Measurements from ENCODE around the gene CACNB4.

CACNB4 gene

DNA sequence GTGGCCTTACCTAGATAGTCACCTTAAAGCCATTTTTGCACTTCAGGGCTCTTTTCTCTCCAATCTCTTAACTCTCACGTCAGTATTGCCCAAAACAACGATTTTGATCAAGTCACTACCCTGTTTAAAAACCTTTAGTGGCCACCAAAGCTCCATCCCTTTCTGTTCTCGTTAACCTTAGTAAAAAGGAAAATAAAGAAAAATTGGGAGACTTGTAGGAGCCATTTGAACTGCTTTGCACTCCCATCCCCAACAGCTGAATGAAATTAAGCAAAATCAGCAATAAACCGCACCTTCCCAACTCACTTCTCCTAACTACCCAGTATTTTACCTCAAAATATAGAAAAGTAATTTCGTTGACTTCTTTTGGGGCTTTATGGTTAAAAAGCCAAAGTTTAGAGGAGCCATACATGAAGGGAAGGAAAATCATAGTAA is 269.9 kb downstream of the CACNB4 start:
- in situ Hi-C loops (cut with MboI; ENCODE audit: low pct_unique_long_range_greater_than_20kb, low sequenced_read_pairs, unreplicated experiment) = no loop called here
- TF ChIP-seq, protein P1, sequence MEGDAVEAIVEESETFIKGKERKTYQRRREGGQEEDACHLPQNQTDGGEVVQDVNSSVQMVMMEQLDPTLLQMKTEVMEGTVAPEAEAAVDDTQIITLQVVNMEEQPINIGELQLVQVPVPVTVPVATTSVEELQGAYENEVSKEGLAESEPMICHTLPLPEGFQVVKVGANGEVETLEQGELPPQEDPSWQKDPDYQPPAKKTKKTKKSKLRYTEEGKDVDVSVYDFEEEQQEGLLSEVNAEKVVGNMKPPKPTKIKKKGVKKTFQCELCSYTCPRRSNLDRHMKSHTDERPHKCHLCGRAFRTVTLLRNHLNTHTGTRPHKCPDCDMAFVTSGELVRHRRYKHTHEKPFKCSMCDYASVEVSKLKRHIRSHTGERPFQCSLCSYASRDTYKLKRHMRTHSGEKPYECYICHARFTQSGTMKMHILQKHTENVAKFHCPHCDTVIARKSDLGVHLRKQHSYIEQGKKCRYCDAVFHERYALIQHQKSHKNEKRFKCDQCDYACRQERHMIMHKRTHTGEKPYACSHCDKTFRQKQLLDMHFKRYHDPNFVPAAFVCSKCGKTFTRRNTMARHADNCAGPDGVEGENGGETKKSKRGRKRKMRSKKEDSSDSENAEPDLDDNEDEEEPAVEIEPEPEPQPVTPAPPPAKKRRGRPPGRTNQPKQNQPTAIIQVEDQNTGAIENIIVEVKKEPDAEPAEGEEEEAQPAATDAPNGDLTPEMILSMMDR (IDR thresholded peaks at IDR 0.05; ENCODE audit: extremely low read depth, insufficient read depth, missing control alignments) = no peak
- DNase-seq (ENCODE audit: low spot score) = no peak

DNA sequence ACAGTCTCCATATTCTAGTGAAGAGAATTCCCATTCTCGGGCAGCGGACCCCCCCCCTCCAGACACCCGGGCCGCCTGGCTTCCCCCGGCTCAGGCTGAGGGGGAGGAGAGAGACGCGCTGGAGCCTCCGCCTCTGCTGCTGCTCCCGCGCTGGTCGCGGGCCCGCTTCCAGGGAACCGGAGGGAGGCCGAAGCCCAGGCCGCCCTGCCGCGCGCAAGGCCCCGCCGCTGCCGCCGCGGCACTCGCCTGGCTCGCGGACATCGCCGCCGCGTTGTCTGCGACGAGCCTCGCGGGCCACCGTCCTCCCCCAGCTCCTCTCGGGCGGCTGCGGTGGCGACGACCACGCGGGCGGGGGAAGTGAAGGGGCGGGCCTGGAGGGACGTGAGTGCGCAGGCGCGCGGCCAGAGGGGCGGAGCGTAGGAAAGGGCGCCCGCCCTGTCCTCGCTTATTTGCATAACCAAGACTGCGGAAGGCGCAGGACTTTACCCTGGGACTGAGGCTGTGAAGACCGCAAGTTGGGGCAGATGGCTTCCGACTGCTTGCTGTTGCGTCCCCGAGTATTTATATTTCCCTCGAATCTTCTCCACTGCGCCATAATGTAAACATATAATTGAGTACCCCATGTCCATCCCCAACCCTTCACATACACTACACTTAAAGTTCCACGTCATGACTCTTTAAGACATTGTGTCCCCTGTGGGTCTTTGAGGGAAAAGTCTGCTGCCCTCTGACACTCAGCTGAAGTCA is 270.5 kb downstream of the CACNB4 start, which contains the start of gene ARL5A:
Gene ARL5A (minus strand): TSS at position 279 of the 747 bp plus-strand sequence. CDS start 245 bp downstream, at position 34.
- in situ Hi-C loops (cut with MboI; ENCODE audit: low pct_unique_long_range_greater_than_20kb, low sequenced_read_pairs, unreplicated experiment) = no loop called here
- DNase-seq (ENCODE audit: low spot score) = peak; percentile 97
- TF ChIP-seq, protein P1 (IDR thresholded peaks at IDR 0.05; ENCODE audit: extremely low read depth, insufficient read depth, missing control alignments) = no peak

DNA sequence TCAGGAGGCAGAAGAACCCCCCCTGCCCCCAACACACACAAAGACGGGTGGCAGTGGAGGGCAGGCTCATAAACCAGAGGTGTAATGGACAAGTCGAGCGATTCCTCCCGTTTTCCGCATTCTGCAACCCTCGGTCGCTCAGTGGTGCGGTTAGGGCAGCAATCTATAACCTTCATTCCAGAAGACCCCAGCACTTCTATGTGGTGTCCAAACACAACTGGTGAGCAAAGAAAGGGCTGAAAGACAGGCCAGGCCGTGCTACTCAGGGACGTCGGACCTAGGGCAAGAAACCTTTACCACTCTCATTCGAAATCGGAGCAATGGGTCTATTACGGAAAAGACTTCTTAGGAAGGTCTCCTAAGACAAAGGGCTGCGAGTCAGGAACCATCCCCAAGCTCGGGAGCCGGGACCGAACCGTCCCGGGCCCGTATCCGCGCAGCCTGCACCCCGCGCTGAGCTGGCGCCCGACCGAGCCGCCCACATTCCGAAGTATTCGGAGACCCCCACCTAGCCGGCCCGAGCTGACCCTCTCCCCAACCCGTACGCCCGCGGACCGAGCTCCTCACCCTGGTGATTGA is 271.2 kb downstream of the CACNB4 start:
- TF ChIP-seq, protein P1 (IDR thresholded peaks at IDR 0.05; ENCODE audit: extremely low read depth, insufficient read depth, missing control alignments) = no peak
- in situ Hi-C loops (cut with MboI; ENCODE audit: low pct_unique_long_range_greater_than_20kb, low sequenced_read_pairs, unreplicated experiment) = no loop called here
- peak; percentile 36 for DNase-seq (ENCODE audit: low spot score)

DNA sequence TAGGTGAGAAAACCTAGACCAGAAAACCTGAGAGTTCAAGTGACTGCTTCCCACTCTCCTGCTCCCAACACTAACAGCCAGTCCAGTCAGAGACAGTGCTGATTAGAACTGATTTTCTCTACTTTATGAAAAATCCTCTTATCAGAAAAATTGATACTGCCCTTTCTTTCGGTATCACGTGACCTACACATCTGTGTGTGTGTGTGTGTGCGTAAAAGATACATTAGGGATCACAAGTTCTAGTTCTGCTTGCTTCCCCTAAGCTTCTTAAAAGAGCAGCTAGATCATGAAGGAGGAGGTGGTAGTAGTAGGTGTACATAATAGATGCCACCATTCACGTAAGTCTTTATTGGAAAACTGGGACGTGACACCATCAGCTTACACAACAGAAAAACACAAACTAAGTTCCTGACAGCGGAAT is 272.1 kb downstream of the CACNB4 start:
- TF ChIP-seq, protein P1 (IDR thresholded peaks at IDR 0.05; ENCODE audit: extremely low read depth, insufficient read depth, missing control alignments) = no peak
- in situ Hi-C loops (cut with MboI; ENCODE audit: low pct_unique_long_range_greater_than_20kb, low sequenced_read_pairs, unreplicated experiment) = no loop called here
- no peak for DNase-seq (ENCODE audit: low spot score)

DNA sequence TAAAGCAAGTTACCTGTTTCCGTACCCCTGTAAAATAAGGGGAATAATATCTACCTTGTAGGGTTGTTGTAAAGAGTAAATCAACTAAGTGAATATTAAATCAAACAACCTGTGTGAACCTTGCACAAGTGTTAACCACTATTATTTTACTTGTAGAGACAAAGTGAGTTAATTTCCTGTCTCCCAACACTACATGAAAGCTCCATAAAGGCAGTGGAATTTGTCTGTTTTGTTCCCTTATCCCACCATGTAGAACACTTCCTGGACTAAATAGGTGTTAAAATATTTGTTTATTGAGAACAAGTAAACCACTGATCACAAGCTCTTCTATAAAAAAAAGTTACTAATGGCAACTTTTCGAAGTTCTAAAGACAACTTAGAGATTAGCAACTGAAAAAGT is 274.0 kb downstream of the CACNB4 start:
- in situ Hi-C loops (cut with MboI; ENCODE audit: low pct_unique_long_range_greater_than_20kb, low sequenced_read_pairs, unreplicated experiment) = no loop called here
- TF ChIP-seq, protein P1 (IDR thresholded peaks at IDR 0.05; ENCODE audit: extremely low read depth, insufficient read depth, missing control alignments) = no peak

DNA sequence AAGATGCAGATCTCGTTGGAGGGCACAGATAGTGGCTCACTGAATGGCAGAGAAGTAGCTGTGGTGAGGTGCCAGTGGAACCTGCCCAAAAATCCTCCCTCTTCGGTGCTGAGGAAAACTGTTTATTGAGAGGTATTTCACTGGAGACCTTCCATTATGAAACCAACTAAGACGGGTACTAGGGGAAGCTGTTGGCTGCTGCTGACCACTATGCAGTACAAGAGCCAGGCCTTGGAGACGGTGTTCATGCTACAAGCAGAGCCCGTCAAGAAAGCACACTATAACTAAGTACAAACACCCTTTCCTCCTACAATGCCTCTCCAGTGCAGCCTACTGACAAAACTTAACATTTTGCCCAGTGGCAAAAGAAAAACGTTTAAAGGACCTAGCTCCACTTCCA is 275.2 kb downstream of the CACNB4 start:
- in situ Hi-C loops (cut with MboI; ENCODE audit: low pct_unique_long_range_greater_than_20kb, low sequenced_read_pairs, unreplicated experiment) = no loop called here
- TF ChIP-seq, protein P1 (IDR thresholded peaks at IDR 0.05; ENCODE audit: extremely low read depth, insufficient read depth, missing control alignments) = no peak
- no peak for DNase-seq (ENCODE audit: low spot score)

More for the DNA sequence above, 274.0 kb downstream of the CACNB4 start:
- DNase-seq (ENCODE audit: low spot score) = no peak

Data from GM13977 (cell line).